Amniotic stem cell (primary cell): ENCODE data around the gene DENND1A.

Experiments
- DNase-seq: peaks from one replicate; lab custom pipeline; 2025; lab: John Stamatoyannopoulos, UW

The DENND1A gene

GRCh38 chr9:123493627-123494026, 436.3 kb downstream of the DENND1A start:
- no peak for DNase-seq

GRCh38 chr9:123490688-123491087, 439.2 kb downstream of the DENND1A start:
- DNase-seq = no peak

- DNase-seq = no peak
Measured at GRCh38 chr9:123488722-123489321, 441.1 kb downstream of the DENND1A start.

- DNase-seq = no peak
Measured at GRCh38 chr9:123487944-123488548, 441.9 kb downstream of the DENND1A start.

GRCh38 chr9:123486431-123486830, 443.5 kb downstream of the DENND1A start:
- DNase-seq = no peak

- DNase-seq = no peak
Measured at GRCh38 chr9:123485216-123485615, 444.7 kb downstream of the DENND1A start.

GRCh38 chr9:123484130-123484529, 445.8 kb downstream of the DENND1A start:
- no peak for DNase-seq

GRCh38 chr9:123483191-123483803, 446.6 kb downstream of the DENND1A start:
- DNase-seq = no peak

GRCh38 chr9:123482295-123482968, 447.5 kb downstream of the DENND1A start:
- DNase-seq = no peak

- no peak for DNase-seq
Measured at GRCh38 chr9:123481209-123481865, 448.6 kb downstream of the DENND1A start.

- no peak for DNase-seq
Measured at GRCh38 chr9:123480791-123481190, 449.1 kb downstream of the DENND1A start.

GRCh38 chr9:123480096-123480495, 449.8 kb downstream of the DENND1A start:
- no peak for DNase-seq

GRCh38 chr9:123478967-123479602, 450.8 kb downstream of the DENND1A start:
- no peak for DNase-seq

GRCh38 chr9:123478160-123478559, 451.8 kb downstream of the DENND1A start:
- no peak for DNase-seq

- no peak for DNase-seq
Measured at GRCh38 chr9:123475407-123475806, 454.5 kb downstream of the DENND1A start.

- no peak for DNase-seq
Measured at GRCh38 chr9:123472862-123473614, 456.9 kb downstream of the DENND1A start.

- DNase-seq = no peak
Measured at GRCh38 chr9:123471843-123472570, 457.9 kb downstream of the DENND1A start.

GRCh38 chr9:123470991-123471770, 458.7 kb downstream of the DENND1A start:
- no peak for DNase-seq

GRCh38 chr9:123470121-123470782, 459.7 kb downstream of the DENND1A start:
- no peak for DNase-seq
